Activated CD8-positive, alpha-beta memory T cell treated with anti-CD3 and anti-CD28 coated beads, Interleukin-2, amount 50 U/mL, for 24 hours (primary cell): ENCODE results near the gene SLIT3.

Experiments
- DNase-seq: peaks from one replicate; pipeline ENCODE4 v3.0.0-alpha.2; 2020; ENCODE audit errors: extremely low read depth

The SLIT3 gene

DNA sequence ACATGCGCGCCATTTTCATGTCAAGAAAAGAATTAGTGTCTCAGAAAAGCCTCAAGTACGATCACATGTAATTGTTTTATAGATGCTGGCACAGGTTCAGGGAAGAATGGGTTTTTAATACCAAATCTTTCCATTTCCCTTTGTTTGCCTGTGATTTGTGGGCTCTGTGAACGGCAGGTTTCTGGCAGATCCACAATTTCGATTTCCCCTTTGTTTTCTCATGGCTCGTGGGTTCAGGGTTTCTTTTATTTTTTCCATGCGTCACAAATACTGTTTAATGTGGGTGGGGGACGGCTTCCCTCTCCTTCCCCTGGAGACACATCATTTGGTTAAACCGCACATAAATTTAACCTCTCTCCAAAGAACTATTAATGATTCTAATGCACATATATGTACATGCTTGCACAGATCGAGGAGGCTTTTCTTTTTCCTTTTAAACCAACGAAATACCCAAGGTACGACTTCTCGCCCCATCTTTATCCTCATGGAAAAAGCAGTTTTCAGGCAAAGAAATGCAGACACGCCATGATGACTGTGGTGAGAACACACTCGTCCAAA lies 195.9 kb downstream of the SLIT3 start:
- no peak for DNase-seq

DNA sequence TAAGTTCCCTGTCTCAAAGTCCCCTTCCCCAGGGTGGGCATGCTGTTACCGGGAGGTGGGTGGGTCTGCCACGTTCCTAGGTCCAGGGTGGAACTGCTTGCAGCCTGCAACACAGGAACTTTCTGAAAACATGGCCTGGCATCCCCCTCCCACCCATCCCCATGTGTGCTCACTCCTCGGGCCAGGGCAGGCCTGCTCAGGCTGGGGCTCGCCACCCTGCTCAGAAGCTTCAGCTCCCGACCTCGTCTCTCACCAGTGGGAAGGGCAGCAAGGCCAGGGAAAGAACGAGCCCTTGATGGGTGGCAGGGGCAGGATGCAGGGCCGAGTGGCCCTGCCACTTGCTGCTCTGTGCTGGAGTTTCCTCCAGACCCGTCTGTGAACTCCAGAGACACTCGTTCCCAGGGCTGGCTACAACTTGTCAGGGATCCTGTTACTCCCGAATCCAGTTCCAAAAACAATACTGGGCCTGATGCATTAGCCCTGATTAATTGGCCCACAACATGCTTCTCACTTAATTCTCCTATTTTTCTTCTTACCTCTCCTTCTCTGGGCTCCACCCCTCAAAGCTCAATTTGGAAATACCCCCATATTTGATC lies 197.3 kb downstream of the SLIT3 start:
- DNase-seq, result no peak

DNA sequence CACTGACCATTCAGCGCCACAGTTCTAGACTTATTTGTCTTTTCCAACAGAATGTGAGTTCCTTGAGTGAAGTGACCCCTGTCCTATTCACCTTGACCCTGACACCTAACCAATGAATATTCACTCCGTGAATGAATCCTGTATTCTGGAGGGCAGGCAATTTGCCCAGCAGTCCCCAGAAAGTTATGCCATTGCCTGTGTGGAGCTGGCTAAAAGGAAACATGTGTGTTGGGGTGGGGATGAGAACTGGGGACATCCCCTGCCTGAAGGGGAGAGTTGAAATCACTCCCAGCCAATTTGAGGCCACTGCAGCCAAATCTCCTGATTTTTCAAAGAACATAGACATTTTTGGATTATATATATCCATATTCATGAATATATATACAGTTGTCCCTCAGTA lies 199.0 kb downstream of the SLIT3 start:
- DNase-seq, result no peak

DNA sequence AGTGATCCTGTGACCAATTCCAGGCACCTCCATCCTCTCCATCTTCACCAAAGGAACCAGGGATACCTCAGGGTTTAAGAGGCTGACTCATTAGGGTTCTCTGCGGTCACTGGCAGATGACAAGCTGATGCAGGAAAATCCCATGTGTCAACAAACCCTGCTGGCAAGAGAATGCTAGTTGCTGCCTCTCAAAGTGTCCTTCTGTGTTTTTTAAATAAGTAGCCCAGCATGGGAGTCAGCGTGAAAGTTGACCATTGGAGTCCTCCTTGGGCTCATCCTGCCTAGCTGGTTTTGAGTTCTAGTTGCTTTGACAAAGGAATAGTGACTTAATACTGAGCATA lies 200.2 kb downstream of the SLIT3 start:
- no peak for DNase-seq

DNA sequence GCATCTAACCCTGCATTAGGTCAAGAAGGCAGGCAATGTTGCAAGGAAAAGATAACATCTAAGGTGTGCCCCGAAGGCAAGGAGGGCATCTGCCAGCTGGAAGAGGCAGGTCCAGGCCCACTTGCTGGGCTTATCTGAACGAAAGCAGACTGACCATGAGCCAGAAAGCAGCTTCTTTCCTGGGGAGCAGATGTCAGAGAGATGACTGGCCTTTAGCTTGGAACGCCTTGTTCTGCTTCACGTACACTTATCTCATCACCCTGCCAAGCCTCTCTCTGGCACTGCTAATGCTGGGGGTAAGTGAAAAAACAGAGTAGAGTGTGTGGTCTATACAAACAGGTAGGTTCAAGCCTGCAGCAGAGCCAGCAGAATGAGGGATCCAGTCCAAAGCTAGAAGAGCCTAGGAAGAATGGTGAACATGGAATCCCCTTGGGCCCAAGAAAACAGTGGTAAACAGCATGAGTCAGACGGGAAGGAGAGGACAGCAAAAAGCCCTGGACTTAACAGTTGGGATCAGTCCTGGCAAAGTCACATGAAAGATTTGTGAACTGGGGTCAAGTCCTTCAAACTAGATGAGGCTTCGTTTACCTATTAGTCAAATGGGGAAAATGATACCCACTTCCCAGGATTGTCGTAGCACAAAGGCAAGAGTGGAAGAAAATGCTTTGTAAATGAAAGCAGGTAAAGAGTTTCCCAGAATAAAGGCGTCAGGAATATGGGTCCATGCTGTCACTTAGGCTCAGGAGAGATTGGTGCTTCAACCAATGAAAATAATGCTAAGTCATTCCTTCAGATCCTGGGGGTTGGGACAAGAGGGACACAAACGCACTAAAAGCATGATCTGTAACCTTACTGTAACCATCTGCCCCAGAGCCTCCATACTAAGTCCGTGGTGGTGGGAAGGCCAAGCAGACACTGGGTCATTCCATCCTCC lies 200.9 kb downstream of the SLIT3 start:
- DNase-seq, result no peak

DNA sequence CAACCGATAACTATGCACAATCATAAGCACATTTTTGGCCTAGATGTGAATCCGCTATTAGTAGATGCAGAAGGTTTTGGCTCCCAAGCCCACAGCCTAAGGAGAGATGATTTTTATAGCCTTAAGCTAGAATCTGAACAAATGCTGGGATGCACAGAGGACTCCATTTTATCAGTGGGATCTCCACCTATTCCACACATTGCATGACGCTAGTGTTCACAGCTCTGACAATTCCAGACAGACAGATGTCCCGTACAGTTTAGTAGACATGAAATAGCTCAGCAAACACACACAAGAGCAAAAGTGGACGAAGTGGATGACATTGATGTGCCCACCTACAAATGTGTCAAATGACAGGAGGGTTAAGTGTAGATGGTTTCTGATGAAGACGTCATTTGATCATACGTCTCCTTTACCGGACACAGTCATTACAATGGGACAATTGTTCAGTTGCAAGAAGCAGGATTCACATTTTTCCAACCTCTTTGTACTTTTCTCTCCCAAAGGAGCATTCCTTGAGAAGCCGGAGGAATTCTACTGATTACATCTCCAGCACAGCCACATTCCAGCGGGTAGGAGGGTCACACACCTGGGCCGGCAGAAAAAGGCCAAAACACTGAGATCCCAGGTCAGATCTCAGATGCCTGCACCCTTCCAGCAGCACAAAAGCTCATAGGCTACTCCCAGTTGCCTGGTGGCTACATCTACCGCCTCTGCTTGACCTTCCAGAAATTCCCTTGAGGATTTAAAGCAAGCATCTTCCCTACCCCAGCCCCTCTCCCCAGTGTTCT lies 202.4 kb downstream of the SLIT3 start:
- no peak for DNase-seq

DNA sequence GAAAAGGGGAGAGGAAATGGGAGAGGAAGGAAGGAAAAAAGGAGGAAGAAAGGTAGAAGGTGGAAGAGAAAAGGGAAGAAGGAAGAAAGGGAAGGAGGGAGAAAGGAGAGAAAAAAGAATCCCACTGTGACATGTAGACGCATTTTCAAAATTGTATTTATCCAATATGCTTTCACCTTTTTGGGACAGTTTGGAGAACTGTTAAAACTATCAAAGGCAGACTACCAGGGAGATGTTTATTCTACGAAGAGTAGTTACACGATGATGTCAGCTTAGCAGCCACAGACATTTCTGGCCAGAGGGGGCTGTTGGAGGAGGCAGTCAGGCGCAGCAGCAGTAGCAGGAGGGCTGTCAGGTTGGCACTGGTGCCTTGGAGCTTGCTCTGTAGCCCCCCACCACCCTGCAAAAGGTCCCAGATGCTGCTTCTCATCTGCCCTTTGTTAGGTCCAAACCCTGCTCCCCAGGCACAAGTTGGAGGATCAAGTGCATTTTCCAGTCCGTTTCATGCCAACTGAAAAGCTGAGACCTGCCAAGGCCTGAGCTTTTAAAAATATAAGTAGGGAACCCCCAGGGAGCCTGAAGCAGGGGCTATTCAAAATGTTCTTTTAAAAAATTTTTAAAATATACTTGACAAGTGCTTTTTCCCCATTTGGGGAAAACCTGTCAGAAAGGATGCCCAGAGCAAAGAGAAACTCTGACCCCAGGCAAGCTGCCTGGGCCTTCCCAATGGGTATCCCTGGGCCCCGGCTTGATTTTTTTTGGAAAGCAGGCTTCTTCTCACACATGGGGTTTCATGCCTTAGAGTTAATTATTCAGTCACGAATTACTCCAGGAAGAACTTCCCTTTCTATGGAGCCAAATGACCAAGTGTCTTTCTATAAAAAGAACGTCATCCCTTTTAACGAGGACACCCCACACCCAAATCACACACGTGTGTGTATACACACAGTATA lies 203.3 kb downstream of the SLIT3 start:
- DNase-seq, result no peak

DNA sequence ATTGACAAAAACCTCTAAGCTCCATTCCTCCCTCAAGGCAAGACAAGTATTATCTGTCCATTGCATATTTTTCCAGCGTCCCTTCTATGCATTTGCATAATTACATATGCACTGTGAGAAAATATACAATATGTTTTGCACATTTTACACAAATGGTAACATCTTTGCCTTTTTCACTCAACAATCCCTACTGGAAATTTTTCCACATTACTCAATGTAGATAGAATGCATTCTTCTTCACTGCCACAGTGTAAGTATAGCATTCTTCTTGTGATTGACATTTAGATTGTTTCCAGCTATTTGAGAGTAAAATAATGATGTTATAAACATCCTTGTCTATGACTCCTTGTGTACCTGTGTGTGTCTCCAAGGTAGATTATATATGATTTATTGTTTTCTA lies 205.0 kb downstream of the SLIT3 start:
- no peak for DNase-seq

DNA sequence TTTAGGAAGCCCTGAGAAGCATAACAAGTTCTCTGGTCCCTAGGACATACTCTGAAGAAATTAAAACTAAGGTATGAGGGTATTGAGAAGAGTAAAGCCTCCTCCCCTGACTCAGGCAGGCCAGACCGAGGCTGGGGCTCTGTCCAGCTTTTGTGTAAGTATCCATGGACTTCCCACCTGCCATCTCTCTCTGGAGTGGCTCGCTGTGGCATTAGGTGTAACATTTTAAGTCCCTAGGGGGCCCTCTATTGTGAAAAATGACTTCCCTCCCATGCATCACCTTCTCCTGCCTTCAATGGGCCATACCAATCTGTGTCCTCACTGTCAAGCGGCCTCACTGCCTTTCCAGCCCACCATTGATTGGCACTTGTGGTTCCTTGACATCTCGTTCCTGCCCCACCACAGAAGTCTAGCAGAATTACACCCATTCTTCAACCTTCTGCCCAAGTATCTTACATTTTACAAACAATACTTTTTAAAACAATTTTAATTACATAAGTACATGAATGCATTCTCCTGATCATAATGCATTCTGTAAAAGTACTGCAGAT lies 205.5 kb downstream of the SLIT3 start:
- no peak for DNase-seq

DNA sequence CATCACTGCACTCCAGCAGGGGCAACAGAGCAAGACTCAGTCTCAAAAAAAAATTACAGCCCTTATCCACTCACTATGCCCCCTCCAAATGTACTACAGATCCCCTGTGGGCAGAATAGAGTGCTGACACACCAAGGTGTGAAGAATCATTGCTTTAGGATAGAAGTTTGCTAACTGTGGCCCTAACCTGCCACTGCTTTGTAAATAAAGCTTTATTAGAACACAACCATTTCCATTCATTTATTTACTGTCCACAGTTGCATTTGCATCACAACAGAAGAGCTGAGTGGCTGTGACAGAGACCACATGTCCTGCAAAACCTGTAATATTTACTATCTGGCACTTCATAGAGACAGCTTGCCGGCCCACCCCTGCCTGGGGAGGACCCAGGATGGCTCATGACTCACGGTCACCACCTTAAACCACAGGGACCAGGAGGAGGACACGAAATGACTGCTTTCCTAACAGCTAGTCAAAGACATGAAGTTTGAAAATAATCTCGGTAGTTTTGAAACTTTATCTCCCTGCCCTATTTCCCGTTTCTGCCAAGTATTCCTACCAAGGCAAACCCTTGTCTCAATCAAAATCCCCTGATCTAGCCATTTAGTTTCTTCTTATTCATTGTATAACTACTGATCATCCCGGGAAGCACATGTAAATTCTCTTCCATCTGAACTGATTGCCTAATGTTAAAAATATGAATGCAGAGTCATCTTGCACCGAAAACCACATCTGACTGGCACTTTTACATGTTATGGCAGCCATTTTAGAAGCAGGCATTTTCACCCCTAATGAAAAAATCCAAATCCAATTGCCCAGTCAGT lies 206.1 kb downstream of the SLIT3 start:
- no peak for DNase-seq

DNA sequence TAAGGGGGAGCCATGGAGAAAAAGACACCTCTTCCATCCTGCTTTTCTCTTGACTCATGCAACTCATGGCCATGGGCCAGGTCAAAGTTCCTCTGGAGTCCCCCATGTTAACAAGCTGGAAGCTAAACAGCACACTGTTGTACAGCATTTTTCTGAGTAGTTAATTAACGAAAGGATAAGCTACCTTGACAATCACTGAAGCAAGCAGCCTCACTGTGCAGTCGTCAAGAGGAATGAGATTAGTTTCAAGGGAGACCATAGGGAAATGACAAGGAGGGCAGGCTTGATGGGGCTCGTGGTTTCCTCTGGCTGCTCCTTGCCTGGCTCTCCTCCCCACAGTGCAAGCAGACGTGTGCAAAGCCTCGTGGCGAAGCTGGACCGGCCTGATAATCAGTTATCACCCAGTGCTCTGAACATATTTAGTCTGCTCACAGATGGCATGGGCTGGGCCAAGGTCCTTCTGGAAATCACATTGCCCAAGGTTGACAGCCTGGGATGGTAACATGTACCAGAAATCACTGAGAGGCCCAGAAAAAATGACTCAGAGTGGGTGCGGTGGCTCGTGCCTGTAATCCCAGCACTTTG lies 209.5 kb downstream of the SLIT3 start:
- DNase-seq, result no peak

DNA sequence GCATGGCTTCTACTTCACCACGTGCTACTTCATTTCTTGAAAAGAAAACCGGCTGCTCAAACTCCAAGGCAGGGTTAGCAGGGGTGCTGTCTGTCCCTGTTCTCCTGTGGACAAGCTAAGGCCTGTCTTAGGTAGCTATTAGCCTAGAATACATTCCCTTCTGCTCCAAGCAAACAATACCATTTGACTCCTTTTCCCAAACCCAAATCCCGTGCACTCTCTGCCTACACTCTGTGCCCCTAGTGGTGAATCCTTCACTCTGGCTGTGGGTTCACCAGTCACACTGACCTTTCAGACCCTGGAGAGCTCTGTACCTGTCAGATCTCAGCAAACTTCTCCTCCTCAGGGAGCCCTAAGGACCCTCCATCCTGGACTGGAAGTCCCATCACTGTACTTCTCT lies 211.6 kb downstream of the SLIT3 start:
- DNase-seq, result no peak

DNA sequence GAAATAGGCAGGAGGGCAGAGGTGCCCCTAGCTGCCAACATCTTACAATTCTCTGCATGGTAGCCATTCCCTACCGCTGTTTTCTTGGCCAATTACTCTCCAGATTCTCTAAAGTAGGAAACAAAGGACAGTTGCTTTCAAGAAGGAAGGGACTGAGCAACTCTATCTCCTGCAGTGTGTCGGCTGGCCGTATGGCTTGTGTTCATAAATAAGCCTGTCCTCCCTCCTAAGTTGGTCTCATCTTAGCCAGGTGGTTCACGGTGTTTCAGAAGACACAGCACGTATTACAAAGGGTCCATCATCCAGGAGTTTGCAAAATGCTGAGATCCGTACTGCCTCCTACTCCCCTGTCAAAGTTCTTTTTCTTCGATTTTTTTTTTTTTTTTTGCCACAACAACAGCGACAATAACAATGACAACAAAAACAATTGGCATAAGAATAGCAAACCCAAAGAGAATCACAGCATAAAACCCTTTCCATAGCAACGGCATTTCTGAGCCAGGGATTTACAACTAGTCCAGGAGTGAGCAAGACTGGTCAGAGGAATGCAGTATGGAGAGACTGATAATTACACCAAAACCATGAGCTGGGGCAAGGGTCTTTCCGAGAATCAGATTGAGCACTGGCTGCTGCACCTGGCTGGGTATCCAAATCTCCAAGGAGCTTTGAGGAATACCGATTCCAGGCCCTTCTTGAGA lies 212.8 kb downstream of the SLIT3 start:
- no peak for DNase-seq

DNA sequence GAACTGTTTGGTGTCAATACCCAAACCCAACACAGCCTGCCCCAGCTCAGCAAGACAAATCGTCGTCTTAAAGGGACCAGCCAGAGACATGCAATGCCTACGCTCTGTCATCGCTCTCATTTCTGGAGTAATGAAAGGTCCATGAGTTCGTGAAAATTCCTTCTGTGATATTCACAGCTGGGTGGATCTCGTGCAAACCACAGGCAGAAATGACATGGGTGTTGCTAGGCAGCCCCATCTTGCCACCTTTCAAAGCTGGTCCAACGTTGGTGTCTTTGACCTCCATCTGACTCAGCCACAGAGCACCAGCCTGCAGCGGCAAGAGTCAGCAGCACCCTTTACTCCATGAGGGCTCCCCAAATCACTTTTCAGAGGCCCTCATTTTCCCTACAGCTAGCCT lies 215.3 kb downstream of the SLIT3 start:
- no peak for DNase-seq

DNA sequence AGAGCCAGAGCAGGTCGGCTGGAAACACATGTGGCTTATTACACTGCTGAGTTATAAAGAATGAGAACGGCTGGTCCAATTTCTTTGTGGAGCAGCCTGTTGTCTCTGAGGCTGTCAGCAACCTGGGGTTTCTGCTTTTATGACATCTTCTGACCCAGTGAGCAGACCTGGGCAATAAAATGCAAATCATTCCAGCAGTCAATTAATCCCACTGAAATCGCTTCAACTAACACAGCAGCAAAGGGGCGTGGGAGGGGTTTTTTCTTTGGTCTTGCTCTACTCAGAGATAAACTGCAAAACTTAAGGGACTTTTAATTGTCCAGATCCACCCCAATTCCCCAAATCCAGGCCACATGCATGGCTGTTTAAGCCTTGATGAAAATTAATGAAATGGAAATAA lies 215.7 kb downstream of the SLIT3 start:
- no peak for DNase-seq

DNA sequence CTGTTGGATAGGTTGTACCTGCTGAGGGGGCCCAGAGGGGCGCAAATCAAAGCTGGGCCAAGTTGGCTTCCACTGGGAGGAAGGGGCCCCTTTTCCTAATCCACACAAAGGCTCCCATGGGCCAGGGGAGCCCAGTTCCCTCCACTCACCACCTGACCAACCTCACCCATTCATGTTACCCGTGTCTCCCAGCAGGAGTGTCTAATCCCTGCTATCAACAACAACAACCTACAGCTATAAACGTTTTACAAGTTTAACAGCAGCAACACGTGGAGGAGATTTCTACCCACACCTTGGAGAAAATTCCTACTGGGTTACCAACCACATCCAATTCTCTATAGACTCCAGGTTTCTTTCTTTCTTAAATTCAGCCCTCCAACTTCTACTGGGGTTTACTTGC lies 216.2 kb downstream of the SLIT3 start:
- DNase-seq, result no peak

DNA sequence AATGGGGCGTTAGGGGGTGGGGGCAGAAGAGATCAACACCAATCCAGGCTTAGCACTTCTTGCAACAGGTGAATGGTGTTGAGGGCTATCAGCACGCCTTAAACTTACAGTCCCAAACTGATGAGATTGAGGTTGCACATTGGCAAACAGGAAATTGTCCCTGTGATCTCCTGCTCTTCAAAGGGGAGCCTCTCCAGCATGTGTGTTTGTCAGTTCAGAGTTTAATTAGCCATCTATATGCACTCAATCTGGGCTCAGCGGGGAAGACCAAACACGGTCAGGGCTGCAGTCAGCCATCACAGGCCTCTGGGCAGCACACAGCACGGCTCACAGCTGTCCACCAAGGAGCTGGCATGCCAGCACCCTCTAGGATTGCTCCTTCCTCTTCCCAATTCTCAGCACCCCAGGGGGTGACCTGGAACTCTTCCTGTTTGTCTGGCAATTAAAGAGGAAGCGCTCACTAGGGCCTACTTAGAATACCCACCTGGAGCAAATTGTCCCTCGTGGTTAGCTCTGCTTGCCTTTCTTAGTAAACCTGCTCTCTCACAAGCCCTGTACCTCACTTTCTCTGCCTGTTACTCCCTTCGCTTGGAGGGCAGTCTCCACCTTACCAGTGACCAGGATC lies 217.4 kb downstream of the SLIT3 start:
- no peak for DNase-seq

DNA sequence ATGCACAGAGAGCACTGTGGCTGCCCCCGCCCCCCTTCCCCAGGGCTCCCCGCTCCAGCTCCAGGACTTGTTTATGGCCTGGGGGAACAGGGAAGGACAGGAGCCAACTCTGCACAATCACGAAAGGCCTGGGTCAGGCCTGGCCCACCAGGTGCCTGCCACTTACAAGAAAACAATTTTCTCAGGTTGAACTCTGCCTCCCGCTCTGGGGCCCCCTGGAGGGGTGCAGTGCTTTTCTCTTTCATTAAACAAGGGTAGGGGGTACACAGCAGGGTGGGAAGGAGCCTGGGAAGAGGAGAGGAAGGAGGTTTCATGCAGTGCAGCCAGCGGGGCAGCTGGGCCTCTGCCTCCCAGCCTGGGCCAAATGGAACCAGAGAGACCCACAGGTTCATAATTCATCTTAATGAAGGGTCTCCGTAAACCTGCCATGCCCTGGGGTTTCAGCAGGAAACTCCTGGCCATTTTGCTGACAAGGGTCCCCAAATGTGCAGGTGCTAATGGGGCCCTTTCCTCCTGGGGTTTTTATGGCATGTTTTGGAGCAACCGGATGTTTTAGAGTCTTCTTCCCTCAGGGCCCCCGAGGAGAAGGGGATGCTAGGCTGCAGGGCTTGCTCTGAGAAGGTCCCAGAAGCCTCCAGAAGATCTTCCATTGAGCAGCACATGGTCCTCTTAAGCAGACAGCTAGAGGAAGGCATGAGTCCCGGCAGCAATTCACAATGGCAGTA lies 219.8 kb downstream of the SLIT3 start:
- DNase-seq, result no peak
